ENCODE measurements around the gene RRP1. TPM values are rescaled to one million over a fixed set of nuclear protein-coding genes. Genes with fewer than 3 reads are reported as not detected.

Gene RRP1
- total RNA-seq, 1 experiment from 2014 or later = 53.9 TPM

DNA sequence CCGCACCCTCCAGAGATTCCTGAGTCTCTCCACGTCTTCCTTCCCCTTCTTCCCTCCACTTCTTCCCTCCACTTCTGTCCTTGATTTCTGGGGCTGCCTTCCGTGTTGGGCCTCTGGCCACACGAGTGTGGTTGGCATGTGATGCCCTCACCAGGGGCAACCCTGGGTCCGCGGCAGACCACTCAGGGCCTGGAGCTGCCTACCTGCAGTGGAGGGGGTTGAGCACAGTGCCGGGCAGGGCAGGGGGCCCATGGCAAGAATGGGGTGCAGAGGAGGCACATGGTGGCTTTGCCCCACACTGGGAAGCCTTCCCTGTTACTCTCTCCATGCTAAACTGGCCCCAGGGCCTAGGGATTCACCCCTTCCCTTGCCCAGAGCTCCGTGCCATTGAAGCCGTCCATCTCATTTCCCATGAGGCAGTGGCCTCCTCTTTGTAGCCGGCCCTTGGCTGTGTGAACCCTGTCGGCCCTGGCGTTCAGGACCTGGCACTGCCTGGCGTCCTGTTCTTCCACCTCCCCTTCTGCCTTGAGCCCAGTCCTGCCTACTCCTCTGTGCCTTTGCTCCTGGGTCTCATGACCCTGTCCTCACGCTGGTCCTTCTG, 13.4 kb downstream of the RRP1 start:
- Histone ChIP-seq H3K9me2 (ENCODE audit: insufficient read depth) (no peaks in the 10 kb centered on the region), H2AFZ (ENCODE audit: low read depth, low read length, poor library complexity, severe bottlenecking) (no peak overlapping the region), H3K9me3 (ENCODE audit: control insufficient read depth in 1 of 2, insufficient read depth in 1 of 2, low read depth in 1 of 2, low read length in 2 of 2) (no peaks in the 10 kb centered on the region), H4K20me1 (ENCODE audit: insufficient read depth) (no peaks in the 10 kb centered on the region), H3K27ac (ENCODE audit: low read depth, low read length) (no peak overlapping the region), H3K79me2 (ENCODE audit: insufficient read depth, low read length) (peaks cover 3% of the 10 kb centered on the region; the same call in 1 of the 2 replicates), H3K4me2 (ENCODE audit: low read length) (no peak overlapping the region), H3K4me3 (replicated peaks in 1 of 2; ENCODE audit: low read depth in 1 of 2, low read length in 2 of 2) (no peak overlapping the region), H3K9ac (ENCODE audit: low read length) (no peak overlapping the region), H3K4me1 (ENCODE audit: control insufficient read depth in 1 of 2, insufficient read depth in 2 of 2, low read length in 2 of 2) (no peaks in the 10 kb centered on the region), H3K27me3 (ENCODE audit: insufficient read depth, low read length) (no peaks in the 10 kb centered on the region), H3K36me3 (ENCODE audit: control insufficient read depth in 1 of 2, insufficient read depth in 2 of 2, low read length in 2 of 2) (peaks cover 32 to 50% of the 10 kb centered on the region in 2 experiments)
- BruUV-seq (replicated peaks) = no TSS peak
- ATAC-seq (no peak), DNase-seq (ENCODE audit: low read depth, low spot score) (no peak)
- intact Hi-C loops (cut with micrococcal nuclease) = no loop called here
- ChIA-PET CTCF (no interaction called here), POLR2A (no interaction called here), RAD21 (ENCODE audit: low non-redundant PET in 1 of 2, low total read pairs in 2 of 2, uncharacterized antibody in 2 of 2, unreplicated experiment in 2 of 2) (no interaction called here)
- TF ChIP-seq EGR1 (IDR thresholded peaks at IDR 0.05; ENCODE audit: low read depth) (no peak), EZH2phosphoT487 (IDR thresholded peaks at IDR 0.05; ENCODE audit: borderline replicate concordance) (no peak), SIN3A (IDR thresholded peaks at IDR 0.05; ENCODE audit: low read depth) (no peak), MAX (IDR thresholded peaks at IDR 0.05) (no peak), ZBTB33 (IDR thresholded peaks at IDR 0.05; ENCODE audit: extremely low read depth, insufficient replicate concordance, low read length) (no peak), ZNF274 (IDR thresholded peaks at IDR 0.05; ENCODE audit: low read depth, low read length) (no peak), POLR2AphosphoS5 (IDR thresholded peaks at IDR 0.05; ENCODE audit: low read depth, low read length) (no peak), FOSL1 (IDR thresholded peaks at IDR 0.05; ENCODE audit: low read depth) (no peak), SP1 (IDR thresholded peaks at IDR 0.05; ENCODE audit: low read depth) (no peak), SRF (IDR thresholded peaks at IDR 0.05; ENCODE audit: low read depth) (no peak), ZFX (IDR thresholded peaks at IDR 0.05) (no peak), JUND (IDR thresholded peaks at IDR 0.05) (no peak), TCF7L2 (IDR thresholded peaks at IDR 0.05; ENCODE audit: borderline replicate concordance, extremely low read depth, insufficient read depth, insufficient read length) (no peak), ELF1 (IDR thresholded peaks at IDR 0.05; ENCODE audit: borderline replicate concordance, low read depth) (no peak), POLR2A (IDR thresholded peaks at IDR 0.05; ENCODE audit: borderline replicate concordance, extremely low read depth, insufficient read depth, insufficient read length) (no peak)
- TF ChIP-seq, protein P1, sequence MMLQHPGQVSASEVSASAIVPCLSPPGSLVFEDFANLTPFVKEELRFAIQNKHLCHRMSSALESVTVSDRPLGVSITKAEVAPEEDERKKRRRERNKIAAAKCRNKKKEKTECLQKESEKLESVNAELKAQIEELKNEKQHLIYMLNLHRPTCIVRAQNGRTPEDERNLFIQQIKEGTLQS (IDR thresholded peaks at IDR 0.05) = no peak
